ENCODE results near the gene WDR27. TPM values are rescaled to one million over a fixed set of nuclear protein-coding genes. Genes with fewer than 3 reads are reported as not detected.
A peak's percentile ranks its signal among the peaks of the same experiment; 100 is the strongest.

The WDR27 gene
- 64.7 TPM for polyA plus RNA-seq (2013, experiment 1 of 2)
- polyA plus RNA-seq (2013, experiment 2 of 2): 51.9 TPM

- Histone ChIP-seq H3K4me3 (ENCODE audit: extremely low read depth, insufficient read depth, low read length, poor library complexity, severe bottlenecking) (peak within 1 kb of the TSS; percentile 83), H3K4me1 (ENCODE audit: control insufficient read depth, insufficient read depth, low read length, poor library complexity, severe bottlenecking) (peaks cover 16% of the 10 kb centered on the region), H3K27ac (ENCODE audit: low read depth, low read length, severe bottlenecking) (peak within 1 kb of the TSS; percentile 88), H3K9me3 (ENCODE audit: control insufficient read depth, low read length) (no peaks in the 10 kb centered on the region), H3K36me3 (ENCODE audit: control insufficient read depth, insufficient read depth, low read length) (peaks cover 36% of the 10 kb centered on the region)
- 0 to 1% methylated on average over 70 to 78 of the region's 92 CpGs for WGBS, 2 experiments (ENCODE audit: insufficient coverage in 2 of 2)
Observed at GRCh38 chr6:169701954-169702839, at the start of gene WDR27, which contains the start of gene C6orf120. Gene WDR27, minus strand, starts transcription at chr6:169702029. Its CDS starts 13,024 bp downstream, at chr6:169689005. Gene C6orf120, plus strand, starts transcription at chr6:169702126. Its CDS starts 334 bp downstream, at chr6:169702460.

DNA sequence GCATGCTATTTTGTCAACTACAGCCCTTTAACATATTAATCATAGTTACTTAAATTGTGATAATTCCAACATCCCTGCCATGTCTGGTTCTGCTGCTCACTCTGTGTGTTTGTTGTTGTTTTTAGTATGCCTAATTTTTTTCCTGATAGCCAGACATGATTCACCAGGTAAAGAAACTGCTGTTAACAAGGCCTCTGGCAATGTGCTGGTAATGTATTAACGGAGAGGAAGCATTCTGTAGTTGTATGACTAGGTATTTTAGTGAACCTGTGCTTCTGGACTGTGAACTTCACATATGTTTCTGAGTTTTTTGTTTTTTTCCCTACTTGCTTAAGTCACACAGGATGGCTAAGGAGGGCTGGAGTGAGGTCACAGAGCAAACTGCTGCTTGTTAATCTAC lies 44.7 kb upstream of the WDR27 start:
- Histone ChIP-seq H3K4me1 (ENCODE audit: control insufficient read depth, insufficient read depth, low read length, poor library complexity, severe bottlenecking) (no peaks in the 10 kb centered on the region), H3K9me3 (ENCODE audit: control insufficient read depth, low read length) (no peaks in the 10 kb centered on the region), H3K27ac (ENCODE audit: low read depth, low read length, severe bottlenecking) (no peak overlapping the region), H3K4me3 (ENCODE audit: extremely low read depth, insufficient read depth, low read length, poor library complexity, severe bottlenecking) (no peak overlapping the region), H3K36me3 (ENCODE audit: control insufficient read depth, insufficient read depth, low read length) (no peaks in the 10 kb centered on the region)
- WGBS, 2 experiments (ENCODE audit: insufficient coverage in 2 of 2): 80% methylated on average over 1 of the region's 1 CpG; no CpG with 5 or more reads in 1 of the 2 experiments

DNA sequence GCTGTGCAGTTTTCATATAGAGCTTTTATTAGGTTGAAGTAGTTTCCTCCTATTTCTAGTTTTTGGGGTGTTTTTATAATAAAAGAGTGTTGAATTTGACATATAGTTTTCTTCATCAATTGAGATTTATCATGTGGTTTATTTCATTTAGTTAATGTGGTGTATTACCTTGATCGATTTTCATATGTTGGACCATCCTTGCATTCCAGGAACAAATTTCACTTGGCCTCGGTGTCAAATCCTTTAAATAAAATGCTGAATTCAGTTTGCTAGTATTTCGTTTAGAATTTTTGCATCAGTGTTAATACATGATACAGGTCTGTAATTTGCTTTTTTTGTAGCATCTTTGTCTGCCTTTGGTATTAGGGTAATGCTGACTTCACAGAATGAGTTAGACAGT lies 43.6 kb upstream of the WDR27 start:
- Histone ChIP-seq H3K9me3 (ENCODE audit: control insufficient read depth, low read length) (no peaks in the 10 kb centered on the region), H3K27ac (ENCODE audit: low read depth, low read length, severe bottlenecking) (no peak overlapping the region), H3K4me3 (ENCODE audit: extremely low read depth, insufficient read depth, low read length, poor library complexity, severe bottlenecking) (no peak overlapping the region), H3K4me1 (ENCODE audit: control insufficient read depth, insufficient read depth, low read length, poor library complexity, severe bottlenecking) (no peaks in the 10 kb centered on the region), H3K36me3 (ENCODE audit: control insufficient read depth, insufficient read depth, low read length) (no peaks in the 10 kb centered on the region)
- WGBS, 2 experiments (ENCODE audit: insufficient coverage in 2 of 2): 89 to 93% methylated on average over 2 of the region's 3 CpGs

DNA sequence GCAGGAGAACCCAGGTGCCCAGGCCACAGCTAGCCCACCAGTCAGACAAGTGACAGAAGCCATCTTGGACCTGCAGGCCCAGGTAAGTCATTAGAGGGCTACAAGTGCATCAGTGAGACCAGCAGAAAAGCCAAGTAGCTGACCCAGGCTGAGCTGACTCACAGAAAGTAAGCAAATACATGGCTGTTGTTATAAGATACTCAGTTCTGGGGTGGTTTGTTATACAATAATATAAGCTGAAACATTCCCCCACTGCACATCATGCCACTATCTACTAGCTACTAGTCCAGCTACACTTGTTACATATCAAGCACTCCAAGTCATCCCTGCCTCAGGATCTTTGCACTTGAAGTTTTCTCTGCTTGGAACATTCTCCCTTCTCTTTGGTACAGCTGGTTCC lies 39.5 kb upstream of the WDR27 start:
- Histone ChIP-seq H3K4me3 (ENCODE audit: extremely low read depth, insufficient read depth, low read length, poor library complexity, severe bottlenecking) (no peak overlapping the region), H3K9me3 (ENCODE audit: control insufficient read depth, low read length) (no peaks in the 10 kb centered on the region), H3K36me3 (ENCODE audit: control insufficient read depth, insufficient read depth, low read length) (no peaks in the 10 kb centered on the region), H3K27ac (ENCODE audit: low read depth, low read length, severe bottlenecking) (no peak overlapping the region), H3K4me1 (ENCODE audit: control insufficient read depth, insufficient read depth, low read length, poor library complexity, severe bottlenecking) (no peaks in the 10 kb centered on the region)

GRCh38 chr6:169738976-169739529 lies 37.2 kb upstream of the WDR27 start:
- Histone ChIP-seq H3K27ac (ENCODE audit: low read depth, low read length, severe bottlenecking) (no peak overlapping the region), H3K4me1 (ENCODE audit: control insufficient read depth, insufficient read depth, low read length, poor library complexity, severe bottlenecking) (no peaks in the 10 kb centered on the region), H3K4me3 (ENCODE audit: extremely low read depth, insufficient read depth, low read length, poor library complexity, severe bottlenecking) (no peak overlapping the region), H3K36me3 (ENCODE audit: control insufficient read depth, insufficient read depth, low read length) (no peaks in the 10 kb centered on the region), H3K9me3 (ENCODE audit: control insufficient read depth, low read length) (no peaks in the 10 kb centered on the region)
- WGBS, 2 experiments (ENCODE audit: insufficient coverage in 2 of 2): 100% methylated on average over 1 to 2 of the region's 2 CpGs

DNA sequence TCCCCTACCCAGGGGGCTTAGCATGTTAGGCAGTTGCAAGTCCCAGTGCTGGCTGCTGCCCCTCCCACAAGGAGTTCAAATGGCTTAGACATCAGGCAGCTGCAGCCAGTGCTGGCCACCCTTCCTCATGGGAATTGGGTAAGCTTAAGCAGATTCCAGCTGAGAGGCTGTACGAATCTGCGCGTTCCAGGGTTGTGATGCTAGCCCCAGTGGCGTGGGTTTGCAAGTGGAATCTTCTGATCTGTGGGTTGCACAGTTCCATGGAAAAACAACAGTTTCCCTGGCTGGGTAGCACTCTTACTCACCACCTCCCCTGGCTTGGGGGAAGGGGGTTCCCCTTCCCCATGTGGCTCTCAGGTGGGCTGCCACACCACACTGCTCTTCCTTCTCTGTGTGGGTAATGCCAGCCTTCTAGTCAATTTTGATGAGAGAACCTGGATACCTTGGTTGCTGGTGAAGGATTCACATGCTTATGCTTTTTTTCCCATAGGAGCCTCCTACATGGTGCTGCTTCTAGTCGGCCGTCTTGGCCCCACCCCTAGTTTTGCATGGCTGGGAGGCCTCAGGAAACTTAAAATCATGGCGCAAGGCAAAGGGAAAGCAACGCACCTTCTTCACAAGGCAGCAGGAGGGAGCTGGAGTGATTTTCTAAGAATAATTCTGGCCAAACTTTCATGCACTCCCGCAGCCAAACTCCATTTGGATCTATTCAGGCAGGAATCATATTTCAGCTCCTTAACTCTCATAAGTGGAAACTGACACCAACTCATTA lies 36.6 kb upstream of the WDR27 start:
- Histone ChIP-seq H3K4me1 (ENCODE audit: control insufficient read depth, insufficient read depth, low read length, poor library complexity, severe bottlenecking) (no peaks in the 10 kb centered on the region), H3K4me3 (ENCODE audit: extremely low read depth, insufficient read depth, low read length, poor library complexity, severe bottlenecking) (no peak overlapping the region), H3K36me3 (ENCODE audit: control insufficient read depth, insufficient read depth, low read length) (no peaks in the 10 kb centered on the region), H3K27ac (ENCODE audit: low read depth, low read length, severe bottlenecking) (no peak overlapping the region), H3K9me3 (ENCODE audit: control insufficient read depth, low read length) (no peaks in the 10 kb centered on the region)
- WGBS, 2 experiments (ENCODE audit: insufficient coverage in 2 of 2): 84 to 85% methylated on average over 7 to 9 of the region's 9 CpGs

DNA sequence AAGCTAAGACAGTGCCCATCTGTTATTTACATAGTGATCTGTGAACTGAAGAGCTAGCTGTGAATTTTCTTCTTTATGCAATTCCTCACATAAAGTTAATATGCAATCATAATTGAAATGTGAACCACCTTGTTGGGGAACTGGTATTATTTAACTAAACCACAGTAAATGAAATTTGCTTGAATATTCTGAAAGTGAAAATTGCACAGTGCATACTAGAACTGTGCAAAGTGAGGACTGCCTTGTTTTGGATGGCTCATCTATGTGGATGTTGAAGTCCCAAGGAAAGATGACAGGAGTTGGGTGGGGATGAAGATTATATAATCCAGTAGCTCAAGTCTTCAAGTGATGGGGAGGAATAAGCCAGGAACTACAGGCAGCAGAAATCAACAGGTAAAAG lies 28.1 kb upstream of the WDR27 start:
- H3K36me3 ChIP-seq (ENCODE audit: control insufficient read depth, insufficient read depth, low read length): no peaks in the 10 kb centered on the region
- H3K4me3 ChIP-seq (ENCODE audit: extremely low read depth, insufficient read depth, low read length, poor library complexity, severe bottlenecking): no peak overlapping the region
- peaks cover 8% of the 10 kb centered on the region for H3K4me1 ChIP-seq (ENCODE audit: control insufficient read depth, insufficient read depth, low read length, poor library complexity, severe bottlenecking)
- no peak overlapping the region for H3K27ac ChIP-seq (ENCODE audit: low read depth, low read length, severe bottlenecking)
- H3K9me3 ChIP-seq (ENCODE audit: control insufficient read depth, low read length): no peaks in the 10 kb centered on the region

- Histone ChIP-seq H3K36me3 (ENCODE audit: control insufficient read depth, insufficient read depth, low read length) (no peaks in the 10 kb centered on the region), H3K27ac (ENCODE audit: low read depth, low read length, severe bottlenecking) (no peak overlapping the region), H3K9me3 (ENCODE audit: control insufficient read depth, low read length) (no peaks in the 10 kb centered on the region), H3K4me1 (ENCODE audit: control insufficient read depth, insufficient read depth, low read length, poor library complexity, severe bottlenecking) (peaks cover 8% of the 10 kb centered on the region), H3K4me3 (ENCODE audit: extremely low read depth, insufficient read depth, low read length, poor library complexity, severe bottlenecking) (no peak overlapping the region)
Observed at GRCh38 chr6:169726963-169727362, 25.1 kb upstream of the WDR27 start.

- Histone ChIP-seq H3K36me3 (ENCODE audit: control insufficient read depth, insufficient read depth, low read length) (no peaks in the 10 kb centered on the region), H3K9me3 (ENCODE audit: control insufficient read depth, low read length) (no peaks in the 10 kb centered on the region), H3K4me3 (ENCODE audit: extremely low read depth, insufficient read depth, low read length, poor library complexity, severe bottlenecking) (no peak overlapping the region), H3K27ac (ENCODE audit: low read depth, low read length, severe bottlenecking) (peak overlapping the region; percentile 98), H3K4me1 (ENCODE audit: control insufficient read depth, insufficient read depth, low read length, poor library complexity, severe bottlenecking) (peaks cover 8% of the 10 kb centered on the region)
- no CpG with 5 or more reads among the region's 1 CpG for WGBS, 2 experiments (ENCODE audit: insufficient coverage in 2 of 2)
Observed at GRCh38 chr6:169726049-169726400, 24.2 kb upstream of the WDR27 start.

- WGBS, 2 experiments (ENCODE audit: insufficient coverage in 2 of 2): 13 to 24% methylated on average over 14 of the region's 29 CpGs
- Histone ChIP-seq H3K4me3 (ENCODE audit: extremely low read depth, insufficient read depth, low read length, poor library complexity, severe bottlenecking) (peak overlapping the region; percentile 48), H3K9me3 (ENCODE audit: control insufficient read depth, low read length) (no peaks in the 10 kb centered on the region)
Observed at GRCh38 chr6:169725125-169726048, 23.6 kb upstream of the WDR27 start.

More at GRCh38 chr6:169725125-169726048, 23.6 kb upstream of the WDR27 start:
- Histone ChIP-seq H3K36me3 (ENCODE audit: control insufficient read depth, insufficient read depth, low read length) (no peaks in the 10 kb centered on the region), H3K4me1 (ENCODE audit: control insufficient read depth, insufficient read depth, low read length, poor library complexity, severe bottlenecking) (peaks cover 8% of the 10 kb centered on the region), H3K27ac (ENCODE audit: low read depth, low read length, severe bottlenecking) (peak overlapping the region; percentile 98)
